HG03442 (cell line): ENCODE results near the gene MLLT10.

Experiments
- ATAC-seq: cut with Tn5 transposase; IDR thresholded peaks from one replicate; pipeline ENCODE4 v1.9.1; 2021; ENCODE audit warnings: mild to moderate bottlenecking, moderate library complexity; ENCODE audit not compliant: unreplicated experiment

Gene MLLT10

GRCh38 chr10:21533467-21534279 is at the start of gene MLLT10:
Gene MLLT10, plus strand, starts transcription at chr10:21534232. Its CDS starts 413 bp downstream, at chr10:21534645.
- peak; percentile 86 for ATAC-seq

DNA sequence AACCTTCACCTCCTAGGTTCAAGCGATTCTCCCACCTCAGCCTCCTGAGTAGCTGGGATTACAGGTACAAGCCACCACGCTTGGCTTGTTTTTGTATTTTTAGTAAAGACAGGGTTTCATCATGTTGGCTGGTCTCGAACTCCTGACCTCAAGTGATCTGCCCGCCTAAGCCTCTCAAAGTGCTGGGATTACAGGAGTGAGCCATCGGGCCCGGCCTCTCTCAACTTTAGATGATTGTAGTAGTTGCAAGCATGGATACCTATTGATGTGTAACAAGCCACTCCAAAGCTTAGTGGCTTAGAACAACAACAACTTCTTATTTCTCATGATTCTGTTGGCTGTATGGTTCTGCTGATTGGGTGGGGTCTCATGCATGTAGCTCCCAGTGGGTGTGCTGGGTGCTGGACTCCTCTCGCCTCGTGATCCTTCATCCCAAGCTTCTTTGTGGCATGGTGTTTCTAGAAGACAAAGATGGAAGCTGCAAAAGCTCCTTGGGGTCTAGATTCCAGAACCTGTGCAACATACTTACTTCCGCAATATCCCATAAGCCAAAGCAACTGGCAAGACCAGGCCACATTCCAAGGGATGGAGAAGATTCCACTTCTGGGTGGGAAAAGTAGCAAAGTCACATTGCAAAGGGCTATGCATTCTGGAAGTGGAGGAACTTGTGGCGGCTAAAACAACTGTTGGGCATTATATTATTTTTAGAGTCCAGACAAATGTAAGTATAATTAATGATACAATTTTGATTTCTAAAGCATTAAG is 46.4 kb upstream of the MLLT10 start:
- ATAC-seq, result no peak

- ATAC-seq, result no peak
Measured at GRCh38 chr10:21488246-21488956, 45.6 kb upstream of the MLLT10 start.

- ATAC-seq, result no peak
Measured at GRCh38 chr10:21488957-21489446, 45.0 kb upstream of the MLLT10 start.

DNA sequence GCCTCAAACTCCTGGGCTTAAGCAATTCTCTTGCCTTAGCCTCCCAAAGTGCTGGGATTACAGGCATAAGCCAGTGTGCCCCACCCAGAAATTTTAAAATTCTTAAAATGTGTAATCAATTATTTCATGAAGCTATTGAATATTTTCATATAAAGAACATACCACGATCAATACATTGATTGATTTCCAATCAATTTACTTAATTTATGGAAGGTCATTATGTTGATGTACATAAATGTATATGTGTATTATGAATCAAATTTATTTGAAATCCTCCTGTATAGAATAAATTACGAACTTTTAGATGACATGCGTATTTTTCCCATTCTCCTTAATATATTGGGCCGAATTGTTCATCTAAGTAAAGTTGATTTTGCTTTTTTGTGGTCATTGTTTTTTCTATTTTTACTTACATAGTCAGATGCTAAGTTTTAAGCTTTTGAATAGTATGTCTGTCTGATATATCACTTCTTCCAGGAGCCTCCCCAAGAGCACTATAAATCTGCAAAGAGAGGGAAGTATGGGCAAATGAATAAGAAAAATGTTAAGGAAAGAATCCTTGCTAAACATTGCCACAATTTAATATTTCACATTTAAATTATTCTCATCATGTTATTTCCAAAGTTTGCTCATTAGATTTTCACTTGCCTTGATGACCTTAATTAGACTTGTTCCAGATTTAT is 43.9 kb upstream of the MLLT10 start:
- ATAC-seq, result no peak

DNA sequence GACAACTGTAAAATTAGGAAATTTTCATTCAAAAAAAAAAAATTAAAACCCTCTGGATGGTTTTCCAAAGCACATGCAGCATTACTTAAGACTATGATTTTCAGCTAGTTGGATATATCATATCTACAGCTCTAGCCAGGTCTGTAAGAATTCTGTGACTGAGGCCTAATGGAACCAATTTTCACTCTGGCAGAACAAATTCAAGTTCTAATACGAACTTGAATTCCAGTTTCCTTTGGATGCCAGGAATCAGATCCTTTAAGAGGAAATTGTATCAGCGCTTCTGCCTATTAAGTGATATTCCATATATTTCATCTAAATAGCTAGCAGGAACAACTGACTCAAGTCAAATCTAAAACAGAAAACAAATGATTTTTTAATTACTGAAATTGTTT is 43.3 kb upstream of the MLLT10 start:
- ATAC-seq, result no peak

- no peak for ATAC-seq
Measured at GRCh38 chr10:21492421-21492820, 41.6 kb upstream of the MLLT10 start.

DNA sequence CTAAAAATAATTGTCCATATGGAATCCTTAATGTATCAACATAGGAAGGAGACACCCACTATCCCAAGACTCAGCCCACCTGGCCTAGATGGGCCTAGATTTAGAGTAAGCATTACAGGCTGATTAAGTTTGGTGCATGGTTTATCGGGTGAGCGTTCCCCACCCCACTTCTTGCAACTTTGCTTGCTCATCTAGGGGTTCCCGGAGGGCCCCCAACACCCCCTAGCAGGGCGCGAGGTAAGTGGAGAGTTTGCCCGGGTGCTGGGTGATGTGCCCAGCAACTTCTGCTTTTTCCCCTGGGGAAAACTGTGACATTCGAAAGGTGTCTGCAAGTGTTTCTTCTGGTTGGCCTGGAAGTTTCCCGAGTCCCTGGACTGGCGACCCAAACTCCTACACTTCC is 40.2 kb upstream of the MLLT10 start:
- ATAC-seq, result no peak

- no peak for ATAC-seq
Measured at GRCh38 chr10:21494191-21495001, 39.6 kb upstream of the MLLT10 start.

- peak; percentile 1 for ATAC-seq
Measured at GRCh38 chr10:21495002-21495751, 38.9 kb upstream of the MLLT10 start.

- ATAC-seq, result peak; percentile 73
Measured at GRCh38 chr10:21495752-21496342, 38.2 kb upstream of the MLLT10 start.

- peak; percentile 45 for ATAC-seq
Measured at GRCh38 chr10:21496343-21497176, 37.5 kb upstream of the MLLT10 start.

DNA sequence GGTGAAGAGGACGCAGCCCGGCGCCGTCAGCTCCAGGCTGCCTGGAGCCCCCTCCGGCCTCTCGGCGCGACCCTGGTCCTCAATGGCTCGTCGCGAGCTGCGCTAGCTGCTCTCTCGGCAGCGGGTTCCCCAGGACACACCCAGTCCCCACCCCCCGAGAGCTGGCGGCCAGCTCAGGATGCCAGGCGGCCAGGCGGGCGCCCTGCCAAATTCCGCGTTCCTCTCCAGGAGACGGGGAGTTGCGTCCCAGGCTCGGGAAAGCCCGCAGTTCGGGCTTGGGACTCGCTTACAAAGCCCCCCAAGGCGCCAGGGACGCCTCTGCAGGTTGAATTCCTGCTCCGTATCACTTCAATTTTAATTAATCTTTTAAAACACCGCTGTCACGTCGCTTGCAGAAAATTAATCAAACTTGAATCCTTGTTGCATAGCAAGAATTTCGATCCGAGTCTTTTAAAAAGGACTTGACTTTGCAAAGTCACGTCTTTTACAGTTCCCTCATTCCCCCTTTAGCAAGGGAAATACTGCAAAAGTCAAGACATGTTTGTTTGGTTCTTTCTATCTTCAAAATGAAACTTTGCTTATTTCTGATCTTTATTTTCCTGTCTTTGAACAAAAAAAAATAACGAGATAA is 36.7 kb upstream of the MLLT10 start:
- no peak for ATAC-seq

DNA sequence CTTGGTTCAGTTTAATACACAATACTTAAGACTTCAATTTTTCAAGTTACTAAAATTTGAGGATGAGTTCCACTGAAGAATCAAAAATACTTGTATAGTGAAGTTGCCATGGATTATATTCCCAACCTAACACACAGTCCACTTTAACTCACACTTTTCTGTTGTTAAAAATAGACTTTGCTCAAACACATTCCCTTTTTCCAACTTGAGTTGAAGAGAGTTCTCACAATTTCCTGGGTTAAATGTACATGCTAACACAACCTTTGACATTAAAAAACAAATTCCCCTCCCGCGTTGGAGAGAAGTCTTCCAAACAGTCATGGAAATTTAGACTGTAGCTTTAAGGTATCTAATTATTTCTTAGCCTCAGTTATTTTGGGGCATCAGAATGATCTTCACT is 35.7 kb upstream of the MLLT10 start:
- no peak for ATAC-seq

DNA sequence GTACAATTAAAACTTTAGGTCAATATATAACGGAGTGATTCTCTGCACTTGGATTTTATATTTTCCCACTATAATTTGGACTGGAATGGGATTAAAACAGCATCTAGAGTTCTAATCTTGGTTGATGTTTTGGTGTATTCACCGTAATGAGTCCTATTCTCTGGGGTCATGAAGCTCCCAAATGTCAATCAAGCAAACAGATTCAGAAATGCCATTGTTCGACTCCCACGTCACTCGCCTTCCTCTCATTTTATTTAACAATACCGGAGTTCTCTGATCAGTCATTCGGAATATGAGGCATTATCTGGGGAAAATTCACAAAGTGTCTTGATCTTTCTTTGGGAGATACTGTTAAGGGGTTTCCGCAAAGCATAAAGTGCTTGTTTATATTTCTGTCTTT is 35.0 kb upstream of the MLLT10 start:
- ATAC-seq, result no peak

DNA sequence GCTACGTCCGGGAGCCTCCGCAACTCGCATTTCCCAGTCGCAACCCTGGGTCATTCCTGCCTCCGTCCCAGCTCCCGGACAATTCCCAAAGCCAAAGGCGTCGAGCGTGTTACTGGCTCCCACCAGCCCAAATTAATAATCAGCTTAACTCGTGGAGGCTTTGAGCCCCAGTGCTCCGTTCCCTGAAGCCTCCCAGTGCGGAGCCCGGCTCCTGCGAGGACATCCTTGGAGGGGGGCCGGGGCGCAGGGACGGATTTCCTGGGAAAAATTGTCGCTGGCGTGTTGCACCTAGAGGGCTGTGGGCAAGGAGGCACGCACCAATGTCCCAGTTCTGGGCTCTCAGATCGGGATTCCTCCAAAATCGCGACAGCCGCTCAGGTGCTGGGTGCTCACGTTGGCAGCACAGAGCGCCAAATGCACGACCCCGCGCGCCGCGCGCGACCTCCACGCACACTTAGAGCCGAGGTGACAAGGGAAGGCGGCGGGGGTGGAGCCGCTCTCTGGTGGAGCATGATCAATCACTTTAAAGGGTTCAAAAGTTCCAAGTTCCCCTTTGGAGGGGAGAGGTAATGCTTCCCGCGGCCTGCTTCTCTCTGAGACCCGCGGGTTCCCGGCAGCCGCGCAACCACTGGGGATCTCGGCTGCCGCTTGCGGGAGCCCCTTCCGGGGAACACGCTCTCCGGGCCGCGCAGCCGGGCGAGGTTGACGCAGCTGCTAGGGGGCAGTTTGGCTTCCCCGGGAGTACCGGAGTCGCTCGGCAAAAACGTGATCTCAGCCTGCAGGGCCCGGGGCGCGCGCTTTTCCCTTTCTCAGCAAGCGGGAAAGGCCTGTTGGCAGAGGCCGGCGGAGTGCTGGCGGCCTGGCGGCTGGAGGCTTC is 34.1 kb upstream of the MLLT10 start:
- ATAC-seq, result no peak

DNA sequence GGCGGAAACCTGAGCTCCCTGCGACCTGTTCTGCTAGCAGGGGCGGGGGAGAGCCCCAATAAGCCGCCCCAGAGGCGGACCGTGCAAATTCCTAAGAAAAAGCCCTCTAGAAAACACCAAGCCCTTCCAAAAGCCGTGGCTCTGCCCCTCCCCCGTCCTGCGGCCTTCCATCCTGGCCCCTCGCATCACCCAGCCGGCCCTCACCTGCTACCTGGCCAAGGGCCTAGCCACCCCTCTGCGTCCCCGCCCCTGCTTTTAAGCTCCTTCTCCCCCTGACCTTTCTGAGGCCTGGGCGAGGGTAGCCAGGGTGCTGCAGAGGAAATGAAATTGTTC is 33.5 kb upstream of the MLLT10 start:
- ATAC-seq, result no peak
